IMR-90 (cell line): ENCODE results near the gene GPC6. TPM values are rescaled to one million over a fixed set of nuclear protein-coding genes. Genes with fewer than 3 reads are reported as not detected.

Source experiments
- ATAC-seq: fragments of 200-7000 bp; cut with Tn5 transposase; 2 replicates; pipeline ENCODE4 v1.9.1; 2020; ENCODE audit warnings: low read depth, mild to moderate bottlenecking, moderate library complexity
- BruUV-seq: library from RNA; stranded (reverse); fragments of 400-500 nt; replicated peaks from 2 replicates; lab custom pipeline; 2021; lab: Mats Ljungman, UMichigan
- CTCF ChIA-PET: fragments of 300-600 bp; formaldehyde crosslinking; extraction: SDS; loops from one replicate; lab custom pipeline; 2021; ENCODE audit warnings: antibody characterized with exemption; lab: Yijun Ruan, JAX
- POLR2A ChIA-PET: fragments of 300-600 bp; sonication (Branson Sonifier 250); formaldehyde crosslinking; loops from one replicate; lab custom pipeline; 2022; ENCODE audit warnings: antibody characterized with exemption; ENCODE audit not compliant: unreplicated experiment; lab: Charles Lee
- DNase-seq: peaks from one replicate; pipeline ENCODE4 v3.0.0; 2013
- H2AFZ ChIP-seq: replicated peaks from 2 replicates; pipeline ENCODE3; 2013; ENCODE audit warnings: low read length, mild to moderate bottlenecking; ENCODE audit not compliant: poor library complexity
- H2AK5ac ChIP-seq: 2 replicates; pipeline ENCODE4 v1.6.1; 2013; ENCODE audit warnings: low read depth, low read length, inconsistent platforms
- H2AK9ac ChIP-seq: replicated peaks from 2 replicates; pipeline ENCODE3; 2013; ENCODE audit warnings: mild to moderate bottlenecking, low read depth, low read length, moderate library complexity; ENCODE audit not compliant: poor library complexity
- H2BK120ac ChIP-seq: 2 replicates; pipeline ENCODE4 v1.6.1; 2013; ENCODE audit warnings: low read depth, low read length, inconsistent platforms
- H2BK15ac ChIP-seq: 3 replicates; pipeline ENCODE4 v1.6.1; 2013; ENCODE audit warnings: low read depth, low read length, inconsistent platforms
- H2BK20ac ChIP-seq: 2 replicates; pipeline ENCODE4 v1.6.1; 2013; ENCODE audit warnings: low read depth, mild to moderate bottlenecking, inconsistent platforms, low read length, moderate library complexity
- H2BK5ac ChIP-seq: 2 replicates; pipeline ENCODE4 v1.6.1; 2013; ENCODE audit warnings: mild to moderate bottlenecking, low read depth, low read length, inconsistent platforms; ENCODE audit not compliant: poor library complexity, severe bottlenecking
- H3K14ac ChIP-seq: replicated peaks from 2 replicates; pipeline ENCODE4 v1.6.1; 2013; ENCODE audit warnings: low read depth, low read length, inconsistent platforms
- H3K18ac ChIP-seq: 2 replicates; pipeline ENCODE4 v1.6.1; 2013; ENCODE audit warnings: low read depth, low read length, control low read depth
- H3K23ac ChIP-seq: 2 replicates; pipeline ENCODE4 v1.6.1; 2013; ENCODE audit warnings: low read depth, low read length, inconsistent platforms
- H3K27ac ChIP-seq: 2 replicates; pipeline ENCODE4 v1.5.1; 2013; ENCODE audit warnings: mild to moderate bottlenecking, control low read depth, low read length; ENCODE audit not compliant: insufficient read depth
- H3K27me3 ChIP-seq: 2 replicates; pipeline ENCODE4 v1.6.1; 2013; ENCODE audit warnings: low read length; ENCODE audit not compliant: control insufficient read depth, insufficient read depth
- H3K36me3 ChIP-seq: 2 replicates; pipeline ENCODE4 v1.6.1; 2013; ENCODE audit warnings: low read length, mixed read lengths; ENCODE audit not compliant: control insufficient read depth, insufficient read depth
- H3K4ac ChIP-seq: 2 replicates; pipeline ENCODE4 v1.6.1; 2013; ENCODE audit warnings: low read depth, low read length, inconsistent platforms
- H3K4me1 ChIP-seq: 2 replicates; pipeline ENCODE4 v1.6.1; 2013; ENCODE audit warnings: low read length, mixed read lengths; ENCODE audit not compliant: control insufficient read depth, insufficient read depth
- H3K4me2 ChIP-seq: 2 replicates; pipeline ENCODE4 v1.6.1; 2013; ENCODE audit warnings: low read depth, mild to moderate bottlenecking, control low read depth, low read length, moderate library complexity
- H3K4me3 ChIP-seq: 2 replicates; pipeline ENCODE4 v1.5.1; 2013; ENCODE audit warnings: low read depth, mild to moderate bottlenecking, control low read depth, low read length, moderate library complexity; ENCODE audit not compliant: insufficient read depth
- H3K56ac ChIP-seq: 2 replicates; pipeline ENCODE4 v1.6.1; 2013; ENCODE audit warnings: low read length, inconsistent platforms; ENCODE audit not compliant: insufficient read depth; ENCODE audit errors: extremely low read depth
- H3K79me1 ChIP-seq, 2 experiments: 2 replicates each; pipeline ENCODE4 v1.6.1; 2013; ENCODE audit warnings: low read length in 2 of 2, inconsistent platforms in 1 of 2, low read depth in 1 of 2
- H3K9ac ChIP-seq: 2 replicates; pipeline ENCODE4 v1.6.1; 2013; ENCODE audit warnings: low read depth, low read length, control low read depth
- H3K9me1 ChIP-seq: 2 replicates; pipeline ENCODE4 v1.6.1; 2013; ENCODE audit warnings: low read length, inconsistent platforms; ENCODE audit not compliant: insufficient read depth
- H3K9me3 ChIP-seq: 2 replicates; pipeline ENCODE4 v1.6.1; 2013; ENCODE audit warnings: low read length; ENCODE audit not compliant: control insufficient read depth, insufficient read depth
- H4K20me1 ChIP-seq: 2 replicates; pipeline ENCODE4 v1.6.1; 2013; ENCODE audit warnings: low read length, inconsistent platforms; ENCODE audit not compliant: insufficient read depth
- H4K5ac ChIP-seq: 2 replicates; pipeline ENCODE4 v1.6.1; 2013; ENCODE audit warnings: mild to moderate bottlenecking, low read depth, low read length, control low read depth
- H4K8ac ChIP-seq, 2 experiments: 2 replicates each; pipeline ENCODE4 v1.6.1; 2013; ENCODE audit warnings: low read depth in 2 of 2, low read length in 2 of 2, control low read depth in 1 of 2, inconsistent platforms in 1 of 2
- H4K91ac ChIP-seq: 2 replicates; pipeline ENCODE4 v1.6.1; 2013; ENCODE audit warnings: low read depth, low read length, inconsistent platforms; ENCODE audit not compliant: insufficient read depth
- CEBPB ChIP-seq: IDR thresholded peaks from 2 replicates; pipeline ENCODE4 v1.6.1; 2012; ENCODE audit warnings: low read depth, low read length, improper control_type of control experiment
- FOS ChIP-seq: fragments of 150-350 bp; IDR thresholded peaks from 2 replicates; pipeline ENCODE4 v1.6.1; 2016; ENCODE audit warnings: low read depth, low read length
- MAZ ChIP-seq: IDR thresholded peaks from 2 replicates; pipeline ENCODE4 v1.6.1; 2012; ENCODE audit warnings: low read depth, mild to moderate bottlenecking, low read length, improper control_type of control experiment, moderate library complexity, borderline replicate concordance
- MXI1 ChIP-seq: IDR thresholded peaks from 2 replicates; pipeline ENCODE4 v1.6.1; 2012; ENCODE audit warnings: low read depth, mild to moderate bottlenecking, low read length, moderate library complexity, borderline replicate concordance
- RCOR1 ChIP-seq: IDR thresholded peaks from 2 replicates; pipeline ENCODE4 v1.6.1; 2012; ENCODE audit warnings: mild to moderate bottlenecking, low read length, improper control_type of control experiment; ENCODE audit not compliant: insufficient replicate concordance
- SMC3 ChIP-seq: fragments of 150-350 bp; IDR thresholded peaks from 2 replicates; pipeline ENCODE4 v1.6.1; 2016; ENCODE audit warnings: low read depth, mild to moderate bottlenecking, antibody characterized with exemption, low read length, moderate library complexity
- USF2 ChIP-seq: fragments of 150-350 bp; IDR thresholded peaks from 2 replicates; pipeline ENCODE4 v1.6.1; 2017; ENCODE audit warnings: mild to moderate bottlenecking, antibody characterized with exemption, low read length, low read depth
- WGBS, 2 experiments: methylation state at CpG; one replicate each; pipeline versions ENCODE4 v1.1.5 to v1.1.7; 2013; ENCODE audit warnings: missing lambda C conversion rate in 2 of 2; ENCODE audit not compliant: insufficient read length in 1 of 2; ENCODE audit errors: extremely low coverage in 2 of 2; 5-methylcytosine and 5-hydroxymethylcytosine counted together
- dilution Hi-C: fragments of 300-500 bp; cut with HindIII; formaldehyde crosslinking; loops from one replicate; pipeline ENCODE4 v1.14.3; 2018; ENCODE audit warnings: low sequenced_read_pairs; ENCODE audit not compliant: unreplicated experiment
- in situ Hi-C: fragments of 300-500 bp; cut with MboI; formaldehyde crosslinking; loops from 3 replicates; pipeline ENCODE4 v1.14.3; 2019; ENCODE audit warnings: low sequenced_read_pairs, inconsistent platforms, mixed read lengths
- intact Hi-C: fragments of 100-400 bp; cut with micrococcal nuclease; formaldehyde crosslinking; loops from 2 replicates; pipeline ENCODE4 v1.10.0; 2022
- polyA plus RNA-seq, 3 experiments: library from polyadenylated mRNA; depleted of rRNA; stranded (reverse); fragments of >200 nt; gene quantifications; 2 replicates each; pipeline ENCODE4 v1.2.3, GENCODE V29; 2012; ENCODE audit warnings: low replicate concordance in 1 of 3
- total RNA-seq: library from RNA; depleted of rRNA; stranded (reverse); fragments of >200 nt; gene quantifications from 2 replicates; pipeline ENCODE4 v1.2.3, GENCODE V29; 2012

Gene GPC6
- total and polyA plus RNA-seq, 2 of the 4 experiments (the other 2 are of a cell fraction): 14.9 to 39.4 TPM

- Histone ChIP-seq H2BK5ac (no peak overlapping the region), H2AK9ac (no peak overlapping the region), H3K27ac (peak overlapping the region; percentile 1; the same call in 1 of the 2 replicates), H3K9me3 (no peaks in the 10 kb centered on the region), H2BK120ac (peak overlapping the region; percentile 23), H3K4me1 (peaks cover 27% of the 10 kb centered on the region), H3K27me3 (no peaks in the 10 kb centered on the region), H4K20me1 (no peaks in the 10 kb centered on the region), H2BK20ac (peak overlapping the region; percentile 82), H3K4ac (peak overlapping the region; percentile 75), H3K79me1 (no peaks in the 10 kb centered on the region), H2AFZ (peak overlapping the region; percentile 65), H3K9ac (no peak overlapping the region; the same call in 1 of the 2 replicates), H3K18ac (peak overlapping the region; percentile 16), H4K8ac (peak overlapping the region in 1 of 2 experiments; percentile 60; a peak in 3 of 4 replicates), H2AK5ac (peak overlapping the region; percentile 39; the same call in 1 of the 2 replicates), H3K56ac (no peak overlapping the region), H3K14ac (peak overlapping the region; percentile 61), H3K9me1 (peaks cover 3% of the 10 kb centered on the region), H4K5ac (peak overlapping the region; percentile 60), H3K4me2 (peak overlapping the region; percentile 24; the same call in 1 of the 2 replicates), H3K4me3 (no peak overlapping the region), H4K91ac (peak overlapping the region; percentile 60), H2BK15ac (0 out of 3 replicates have a peak overlapping the region, but pooled peaks have one; percentile 9), H3K23ac (peak overlapping the region; percentile 37; the same call in 1 of the 2 replicates), H3K36me3 (no peaks in the 10 kb centered on the region)
- no TSS peak for BruUV-seq
- in situ Hi-C loops (loop anchor here (25.0 kb wide), 1 partner anchor 1090 kb away; the partner anchor contains the start of gene GPC6), dilution Hi-C loops (no loop called here), intact Hi-C loops (no loop called here)
- DNase-seq (no peak), ATAC-seq (no peak)
- WGBS, 2 experiments: 40% methylated on average over 3 of the region's 6 CpGs; no CpG with 5 or more reads in 1 of the 2 experiments
- ChIA-PET CTCF (no interaction called here), POLR2A (no interaction called here)
- TF ChIP-seq FOS: no peak
- TF ChIP-seq MAZ: no peak
- TF ChIP-seq CEBPB: no peak
- no peak for TF ChIP-seq RCOR1
- TF ChIP-seq MXI1: no peak
- no peak for TF ChIP-seq SMC3
- TF ChIP-seq USF2: no peak
Measured at GRCh38 chr13:94327318-94327717, 1100.7 kb downstream of the GPC6 start.
